DMS53 (cell line): ENCODE data around the gene SYK.

Source experiments
- DNase-seq: peaks from one replicate; lab custom pipeline; 2025; lab: John Stamatoyannopoulos, UW

SYK gene

GRCh38 chr9:90825586-90825985 lies 24.0 kb downstream of the SYK start:
- no peak for DNase-seq

DNA sequence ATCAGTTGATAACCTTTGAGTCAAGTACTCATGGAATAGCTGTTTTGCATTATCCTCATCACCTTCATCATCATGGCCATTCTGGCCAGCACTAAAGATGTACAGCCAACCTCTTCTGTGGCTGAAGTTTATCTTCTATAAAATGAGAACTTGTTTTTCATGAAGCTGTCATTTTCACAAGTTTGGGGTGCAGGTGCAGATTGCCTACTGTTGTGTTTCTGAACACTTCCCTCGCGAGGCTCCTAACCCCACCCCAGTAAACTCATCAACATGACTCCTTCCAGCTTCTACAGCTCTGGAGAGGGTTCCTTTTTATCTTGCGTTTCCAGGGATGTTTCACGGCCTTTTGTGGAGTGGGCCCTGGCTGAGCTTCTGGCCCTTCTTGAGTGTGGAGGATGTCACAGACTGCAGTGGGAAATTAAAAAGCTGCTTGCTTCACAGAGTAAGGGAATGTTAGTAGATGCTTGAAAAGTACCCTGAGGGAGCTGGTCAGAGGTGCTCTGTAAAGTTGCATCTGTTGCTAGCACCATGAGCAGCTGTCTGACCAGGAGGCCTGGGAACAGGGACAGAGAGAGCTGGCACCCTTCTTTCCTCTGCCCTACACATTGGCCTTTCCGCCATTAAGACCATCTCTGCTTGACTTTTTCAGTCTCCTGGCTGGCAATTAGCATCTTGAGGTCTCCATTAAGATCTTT lies 24.9 kb downstream of the SYK start:
- DNase-seq, result no peak

GRCh38 chr9:90827181-90827871 lies 25.7 kb downstream of the SYK start:
- DNase-seq, result no peak

GRCh38 chr9:90830051-90830450 lies 28.4 kb downstream of the SYK start:
- DNase-seq, result no peak

- DNase-seq, result peak; percentile 12
These were observed 29.4 kb downstream of the SYK start for GRCh38 chr9:90830977-90831376.

GRCh38 chr9:90832261-90832660 lies 30.6 kb downstream of the SYK start:
- DNase-seq, result no peak

DNA sequence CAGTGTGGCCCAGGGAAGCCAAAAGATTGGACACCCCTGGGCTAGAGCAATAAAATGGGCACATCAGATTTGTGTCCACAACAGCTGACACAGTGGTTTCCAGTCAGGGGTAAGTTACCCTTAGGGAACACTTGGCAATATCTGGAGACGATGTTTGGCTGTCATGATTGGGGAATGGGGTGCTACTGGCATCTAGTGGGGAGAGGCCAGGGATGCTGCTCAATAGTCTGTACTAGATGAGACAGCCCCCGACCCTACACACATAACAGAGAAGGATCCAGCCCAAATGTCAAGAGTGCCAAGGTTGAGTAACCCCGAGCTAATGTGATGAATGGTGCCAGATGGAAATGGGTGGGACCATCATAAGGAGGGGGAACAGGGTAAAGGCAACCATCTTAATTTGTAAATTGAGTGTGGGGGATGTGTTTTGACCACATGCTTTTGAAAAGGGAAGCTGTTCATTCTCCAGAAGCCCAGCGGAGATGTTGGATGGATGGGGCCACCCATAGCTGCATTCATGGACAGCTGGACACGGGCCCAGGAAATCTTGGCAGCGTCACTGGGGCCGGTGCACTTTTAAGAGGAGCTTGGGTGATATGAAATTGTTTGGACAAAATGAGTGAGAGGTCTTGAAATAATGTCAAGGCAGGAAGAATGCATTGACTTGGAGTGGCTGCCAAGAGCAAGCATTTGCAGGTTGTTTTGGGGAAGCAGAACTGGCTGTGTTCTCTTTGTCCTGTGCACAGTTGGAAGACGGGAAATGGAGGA lies 33.4 kb downstream of the SYK start:
- no peak for DNase-seq

DNA sequence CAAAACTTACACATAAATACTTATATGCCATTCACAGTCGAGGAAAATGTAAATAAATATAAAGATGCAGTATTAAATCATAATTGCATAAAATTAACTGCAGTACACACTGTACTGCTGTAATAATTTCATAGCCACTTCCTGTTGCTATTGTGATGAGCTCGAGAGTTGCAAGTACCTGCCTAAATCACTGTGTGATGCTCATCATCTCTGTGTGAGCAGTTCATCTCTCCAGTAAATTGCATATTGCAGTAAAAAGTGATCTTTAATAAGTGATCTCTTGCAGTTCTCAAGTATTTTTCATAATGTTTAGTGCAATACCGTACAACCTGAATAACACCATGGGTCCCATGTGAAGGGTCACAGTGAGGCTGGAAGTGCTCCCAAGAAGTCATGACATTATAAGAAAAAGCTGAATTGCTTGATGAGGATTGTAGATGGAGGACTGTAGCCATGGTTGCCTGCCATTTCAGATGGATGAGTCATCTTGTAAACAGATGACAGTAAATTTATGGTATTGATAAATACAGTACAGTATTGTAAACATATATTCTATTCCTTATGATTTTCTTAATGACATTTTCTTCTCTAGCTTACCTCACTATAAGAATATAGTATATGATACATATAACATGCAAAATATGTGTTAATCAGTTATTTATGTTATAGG lies 34.9 kb downstream of the SYK start:
- DNase-seq, result peak; percentile 37

- DNase-seq, result peak; percentile 21
These were observed 36.5 kb downstream of the SYK start for GRCh38 chr9:90838098-90838497.

- DNase-seq, result no peak
These were observed 37.0 kb downstream of the SYK start for GRCh38 chr9:90838581-90839154.

- no peak for DNase-seq
These were observed 37.6 kb downstream of the SYK start for GRCh38 chr9:90839183-90839728.

- DNase-seq, result no peak
These were observed 39.1 kb downstream of the SYK start for GRCh38 chr9:90840696-90841095.

GRCh38 chr9:90841213-90841612 lies 39.6 kb downstream of the SYK start:
- DNase-seq, result no peak

DNA sequence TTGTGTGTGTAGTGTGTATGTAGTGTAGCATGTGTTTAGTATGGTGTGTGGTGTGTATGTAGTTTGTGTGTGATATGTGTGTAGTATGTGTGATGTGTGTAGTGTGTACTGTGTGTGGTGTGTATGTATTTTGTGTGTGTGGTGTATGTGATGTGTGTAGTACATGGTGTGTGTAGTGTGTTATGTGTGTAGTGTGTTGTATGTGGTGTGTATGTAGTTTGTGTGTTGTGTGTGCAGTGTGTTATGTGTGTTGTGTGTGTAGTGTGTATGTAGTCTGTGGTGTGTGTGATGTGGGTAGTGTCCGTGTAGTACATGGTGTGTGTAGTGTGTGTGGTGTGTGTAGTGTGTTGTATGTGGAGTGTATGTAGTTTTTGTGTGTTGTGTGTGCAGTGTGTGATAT lies 40.0 kb downstream of the SYK start:
- no peak for DNase-seq

GRCh38 chr9:90842176-90842777 lies 40.7 kb downstream of the SYK start:
- no peak for DNase-seq

DNA sequence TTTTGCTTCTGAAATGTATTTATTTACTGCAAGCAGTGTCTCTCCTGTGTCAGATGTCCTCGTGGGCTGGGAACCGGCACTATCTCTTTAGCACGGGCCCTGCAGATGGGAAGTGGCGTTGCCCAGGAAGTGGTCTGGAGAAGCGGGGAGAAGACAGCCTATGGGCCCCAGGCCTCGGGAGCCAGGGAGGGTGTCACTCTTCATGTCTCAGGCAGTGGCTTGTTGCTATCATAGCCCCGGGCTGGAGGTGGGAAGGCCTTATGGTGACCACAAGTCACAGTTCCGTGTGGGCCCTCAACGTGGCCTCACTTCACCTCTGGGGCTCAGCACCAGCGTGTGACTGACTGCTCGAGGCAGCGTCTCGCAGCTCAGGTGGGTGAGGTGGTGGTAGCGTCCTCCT lies 41.4 kb downstream of the SYK start:
- no peak for DNase-seq

- DNase-seq, result no peak
These were observed 41.9 kb downstream of the SYK start for GRCh38 chr9:90843525-90843924.

GRCh38 chr9:90844326-90844725 lies 42.7 kb downstream of the SYK start:
- no peak for DNase-seq

DNA sequence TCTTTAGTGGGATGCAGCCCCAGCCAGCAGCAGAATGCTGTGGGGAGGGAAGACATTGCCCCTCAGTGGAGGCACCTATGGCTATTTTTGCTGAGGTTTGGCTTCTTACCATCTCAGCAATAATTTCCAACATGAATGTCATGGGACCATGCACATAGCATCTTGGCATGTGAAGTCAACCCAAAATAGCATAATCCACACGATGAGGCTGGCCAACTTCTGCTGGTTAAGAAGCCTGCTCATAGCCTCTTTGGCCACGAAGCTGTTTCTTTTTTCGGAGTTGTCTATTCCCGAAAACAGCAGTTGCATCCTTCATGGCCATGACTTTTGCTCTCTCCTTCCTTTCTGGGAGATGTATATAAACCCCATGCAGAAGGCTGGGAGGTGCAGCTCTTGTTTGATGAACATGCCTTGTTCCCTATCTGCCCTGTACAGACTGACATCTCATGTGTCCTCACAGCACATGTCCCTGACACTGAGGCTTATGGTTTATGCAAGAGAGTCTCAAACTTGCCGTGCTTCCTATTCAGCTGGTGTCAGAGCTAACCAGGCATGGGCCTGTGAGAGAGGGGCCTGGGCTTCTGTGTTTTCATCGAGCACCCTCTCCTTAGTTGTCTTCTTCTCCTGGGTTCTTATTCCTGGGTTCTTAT lies 45.3 kb downstream of the SYK start:
- DNase-seq, result no peak

- DNase-seq, result no peak
These were observed 46.4 kb downstream of the SYK start for GRCh38 chr9:90847971-90848370.

- DNase-seq, result no peak
These were observed 47.2 kb downstream of the SYK start for GRCh38 chr9:90848866-90849265.
